Measurements from ENCODE around the gene GRIFIN.

DNA sequence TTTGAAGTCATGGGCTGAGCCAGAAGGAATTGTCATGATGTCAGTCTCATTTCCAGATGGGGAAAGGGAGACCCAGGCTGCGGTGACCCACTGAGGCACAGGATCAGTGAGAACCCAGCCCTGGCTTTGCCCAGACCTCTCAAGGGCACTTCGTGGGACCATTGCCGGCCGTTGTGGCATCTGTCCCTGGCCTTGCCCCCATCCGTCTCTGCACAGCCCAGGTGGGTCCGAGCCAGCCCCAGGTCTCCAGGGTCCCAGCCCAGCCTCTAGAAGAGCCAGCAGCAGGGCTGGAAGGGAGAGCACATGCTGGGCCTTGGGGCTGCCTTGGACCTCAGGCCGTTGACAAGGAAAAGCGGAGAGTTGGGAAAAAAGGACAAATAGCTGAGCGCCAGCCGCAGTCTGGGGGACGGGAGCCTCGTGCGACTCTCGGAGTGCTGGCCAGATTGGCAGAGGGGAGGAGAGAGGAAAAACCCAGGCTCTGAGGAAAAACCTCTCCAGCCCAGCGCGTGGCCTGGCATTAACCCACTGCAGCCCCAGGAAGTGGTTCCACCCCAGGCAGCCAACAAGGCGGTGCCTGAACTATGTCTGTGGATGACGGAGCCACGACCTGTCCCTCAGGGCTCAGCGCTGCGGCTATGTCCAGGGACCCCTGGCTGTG lies 30.2 kb downstream of the GRIFIN start:
- TF ChIP-seq, protein P1, sequence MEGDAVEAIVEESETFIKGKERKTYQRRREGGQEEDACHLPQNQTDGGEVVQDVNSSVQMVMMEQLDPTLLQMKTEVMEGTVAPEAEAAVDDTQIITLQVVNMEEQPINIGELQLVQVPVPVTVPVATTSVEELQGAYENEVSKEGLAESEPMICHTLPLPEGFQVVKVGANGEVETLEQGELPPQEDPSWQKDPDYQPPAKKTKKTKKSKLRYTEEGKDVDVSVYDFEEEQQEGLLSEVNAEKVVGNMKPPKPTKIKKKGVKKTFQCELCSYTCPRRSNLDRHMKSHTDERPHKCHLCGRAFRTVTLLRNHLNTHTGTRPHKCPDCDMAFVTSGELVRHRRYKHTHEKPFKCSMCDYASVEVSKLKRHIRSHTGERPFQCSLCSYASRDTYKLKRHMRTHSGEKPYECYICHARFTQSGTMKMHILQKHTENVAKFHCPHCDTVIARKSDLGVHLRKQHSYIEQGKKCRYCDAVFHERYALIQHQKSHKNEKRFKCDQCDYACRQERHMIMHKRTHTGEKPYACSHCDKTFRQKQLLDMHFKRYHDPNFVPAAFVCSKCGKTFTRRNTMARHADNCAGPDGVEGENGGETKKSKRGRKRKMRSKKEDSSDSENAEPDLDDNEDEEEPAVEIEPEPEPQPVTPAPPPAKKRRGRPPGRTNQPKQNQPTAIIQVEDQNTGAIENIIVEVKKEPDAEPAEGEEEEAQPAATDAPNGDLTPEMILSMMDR (conservative IDR thresholded peaks at IDR 0.05), result no peak
- TF ChIP-seq ZFX (IDR thresholded peaks at IDR 0.05), result no peak
